ENCODE measurements around the gene FMN1. TPM values are rescaled to one million over a fixed set of nuclear protein-coding genes. Genes with fewer than 3 reads are reported as not detected.

Gene FMN1
- total and polyA plus RNA-seq, 7 donors = 0.21 to 20.0 (median 2.5) TPM

GRCh38 chr15:32878342-32878741 lies 316.2 kb downstream of the FMN1 start:
- Histone ChIP-seq H3K9me3 (no peaks in the 10 kb centered on the region), H3K27ac (no peak overlapping the region), H3K4me3 (no peak overlapping the region), H3K36me3 (ENCODE audit: insufficient read depth in 1 of 2, low read depth in 1 of 2) (no peaks in the 10 kb centered on the region), H3K4me1 (no peaks in the 10 kb centered on the region), H3K27me3 (ENCODE audit: insufficient read depth in 3 of 3, low read length in 2 of 3) (no peaks in the 10 kb centered on the region)
- WGBS, 3 donors = 89 to 96% (median 92%) methylated on average over 1 of the region's 1 CpG
- DNase-seq (no peak), ATAC-seq (no peak)
- intact Hi-C loops (cut with DNase I) = no loop called here
- TF ChIP-seq CTCF (IDR thresholded peaks at IDR 0.05) = no peak

- no peaks in the 10 kb centered on the region for H3K4me1 ChIP-seq
- no peak overlapping the region for H3K27ac ChIP-seq
- TF ChIP-seq CTCF (IDR thresholded peaks at IDR 0.05) = no peak
- DNase-seq = no peak
- 63 to 78% (median 75%) methylated on average over 3 of the region's 3 CpGs for WGBS, 3 donors
- no peaks in the 10 kb centered on the region for H3K27me3 ChIP-seq (ENCODE audit: insufficient read depth in 3 of 3, low read length in 2 of 3)
- intact Hi-C loops (cut with DNase I) = no loop called here
- no peaks in the 10 kb centered on the region for H3K36me3 ChIP-seq (ENCODE audit: insufficient read depth in 1 of 2, low read depth in 1 of 2)
- no peak overlapping the region for H3K4me3 ChIP-seq
- ATAC-seq = no peak
- H3K9me3 ChIP-seq = no peaks in the 10 kb centered on the region
Observed at GRCh38 chr15:32877252-32878019, 317.1 kb downstream of the FMN1 start.

- intact Hi-C loops (cut with DNase I) = no loop called here
- no peaks in the 10 kb centered on the region for H3K36me3 ChIP-seq (ENCODE audit: insufficient read depth in 1 of 2, low read depth in 1 of 2)
- WGBS, 3 donors = 56 to 64% (median 57%) methylated on average over 15 of the region's 15 CpGs
- H3K9me3 ChIP-seq = no peaks in the 10 kb centered on the region
- no peak overlapping the region for H3K27ac ChIP-seq
- ATAC-seq = peak in 3 of 4 donors; percentile 19 to 67 (median 57)
- no peak for DNase-seq
- H3K27me3 ChIP-seq (ENCODE audit: insufficient read depth in 3 of 3, low read length in 2 of 3) = no peaks in the 10 kb centered on the region
- H3K4me3 ChIP-seq = no peak overlapping the region
- H3K4me1 ChIP-seq = no peaks in the 10 kb centered on the region
- TF ChIP-seq CTCF (IDR thresholded peaks at IDR 0.05) = no peak
Observed at GRCh38 chr15:32873284-32874114, 321.0 kb downstream of the FMN1 start.

- no peak overlapping the region for H3K4me3 ChIP-seq
- no peaks in the 10 kb centered on the region for H3K4me1 ChIP-seq
- no peaks in the 10 kb centered on the region for H3K9me3 ChIP-seq
- peak; percentile 65 to 84 (median 76) for ATAC-seq
- H3K27ac ChIP-seq = no peak overlapping the region
- WGBS, 3 donors = 34 to 51% (median 34%) methylated on average over 5 of the region's 5 CpGs
- peak in 1 of 2 donors; percentile 42 for DNase-seq
- H3K27me3 ChIP-seq (ENCODE audit: insufficient read depth in 3 of 3, low read length in 2 of 3) = no peaks in the 10 kb centered on the region
- no peak for TF ChIP-seq CTCF (IDR thresholded peaks at IDR 0.05)
- H3K36me3 ChIP-seq (ENCODE audit: insufficient read depth in 1 of 2, low read depth in 1 of 2) = no peaks in the 10 kb centered on the region
- intact Hi-C loops (cut with DNase I) = no loop called here
Observed at GRCh38 chr15:32872621-32873283, 321.8 kb downstream of the FMN1 start.

All from psoas muscle (tissue), 8 donors.